ENCODE data around the gene C2CD2.

C2CD2 gene

GRCh38 chr21:41979335-41979734, 25.5 kb upstream of the C2CD2 start:
- Histone ChIP-seq H3K4me3 (ENCODE audit: low read length, poor library complexity, severe bottlenecking) (no peak overlapping the region), H2AFZ (ENCODE audit: low read length) (no peak overlapping the region), H3K27me3 (ENCODE audit: insufficient read depth, low read length, poor library complexity, severe bottlenecking) (no peaks in the 10 kb centered on the region), H3K4me2 (ENCODE audit: low read depth, low read length, poor library complexity, severe bottlenecking) (no peak overlapping the region), H3K9ac (ENCODE audit: low read depth, low read length, poor library complexity, severe bottlenecking) (no peak overlapping the region), H3K79me2 (ENCODE audit: insufficient read depth, low read length) (no peaks in the 10 kb centered on the region), H3K9me3 (ENCODE audit: insufficient read depth, low read depth, low read length) (peaks cover 13% of the 10 kb centered on the region; the same call in 1 of the 2 replicates), H3F3A (ENCODE audit: low read depth) (no peaks in the 10 kb centered on the region), H3K9me2 (replicated peaks; ENCODE audit: low read depth, low read length) (no peaks in the 10 kb centered on the region), H3K36me3 (ENCODE audit: insufficient read depth, low read length) (no peaks in the 10 kb centered on the region), H3K4me1 (ENCODE audit: insufficient read depth, low read length, poor library complexity, severe bottlenecking) (peaks cover 3% of the 10 kb centered on the region), H4K20me1 (ENCODE audit: insufficient read depth, low read length, poor library complexity, severe bottlenecking) (no peaks in the 10 kb centered on the region)
- no peak for TF ChIP-seq CTCF (conservative IDR thresholded peaks at IDR 0.05; ENCODE audit: low read length)
- no peak for TF ChIP-seq EZH2phosphoT487 (IDR thresholded peaks at IDR 0.05; ENCODE audit: borderline replicate concordance)

GRCh38 chr21:41977034-41977950, 23.5 kb upstream of the C2CD2 start:
- Histone ChIP-seq H3K9ac (ENCODE audit: low read depth, low read length, poor library complexity, severe bottlenecking) (no peak overlapping the region), H3K9me3 (ENCODE audit: insufficient read depth, low read depth, low read length) (peaks cover 8% of the 10 kb centered on the region; the same call in 1 of the 2 replicates), H3K36me3 (ENCODE audit: insufficient read depth, low read length) (no peaks in the 10 kb centered on the region), H3K79me2 (ENCODE audit: insufficient read depth, low read length) (no peaks in the 10 kb centered on the region), H3K9me2 (replicated peaks; ENCODE audit: low read depth, low read length) (no peaks in the 10 kb centered on the region), H3K4me3 (ENCODE audit: low read length, poor library complexity, severe bottlenecking) (no peak overlapping the region), H2AFZ (ENCODE audit: low read length) (no peak overlapping the region), H3K27me3 (ENCODE audit: insufficient read depth, low read length, poor library complexity, severe bottlenecking) (no peaks in the 10 kb centered on the region), H3K4me2 (ENCODE audit: low read depth, low read length, poor library complexity, severe bottlenecking) (no peak overlapping the region), H3F3A (ENCODE audit: low read depth) (no peaks in the 10 kb centered on the region), H3K4me1 (ENCODE audit: insufficient read depth, low read length, poor library complexity, severe bottlenecking) (peaks cover 12% of the 10 kb centered on the region), H4K20me1 (ENCODE audit: insufficient read depth, low read length, poor library complexity, severe bottlenecking) (no peaks in the 10 kb centered on the region)
- TF ChIP-seq EZH2phosphoT487 (IDR thresholded peaks at IDR 0.05; ENCODE audit: borderline replicate concordance) (no peak), CTCF (conservative IDR thresholded peaks at IDR 0.05; ENCODE audit: low read length) (no peak)

- Histone ChIP-seq H3K79me2 (ENCODE audit: insufficient read depth, low read length) (no peaks in the 10 kb centered on the region), H3K36me3 (ENCODE audit: insufficient read depth, low read length) (no peaks in the 10 kb centered on the region), H4K20me1 (ENCODE audit: insufficient read depth, low read length, poor library complexity, severe bottlenecking) (no peaks in the 10 kb centered on the region), H3F3A (ENCODE audit: low read depth) (no peaks in the 10 kb centered on the region), H3K27me3 (ENCODE audit: insufficient read depth, low read length, poor library complexity, severe bottlenecking) (no peaks in the 10 kb centered on the region), H3K4me2 (ENCODE audit: low read depth, low read length, poor library complexity, severe bottlenecking) (no peak overlapping the region), H3K9ac (ENCODE audit: low read depth, low read length, poor library complexity, severe bottlenecking) (no peak overlapping the region), H3K9me3 (ENCODE audit: insufficient read depth, low read depth, low read length) (peaks cover 8% of the 10 kb centered on the region; the same call in 1 of the 2 replicates), H2AFZ (ENCODE audit: low read length) (no peak overlapping the region), H3K4me1 (ENCODE audit: insufficient read depth, low read length, poor library complexity, severe bottlenecking) (peaks cover 12% of the 10 kb centered on the region), H3K4me3 (ENCODE audit: low read length, poor library complexity, severe bottlenecking) (no peak overlapping the region), H3K9me2 (replicated peaks; ENCODE audit: low read depth, low read length) (no peaks in the 10 kb centered on the region)
- TF ChIP-seq EZH2phosphoT487 (IDR thresholded peaks at IDR 0.05; ENCODE audit: borderline replicate concordance) (no peak), CTCF (conservative IDR thresholded peaks at IDR 0.05; ENCODE audit: low read length) (no peak)
Measured at GRCh38 chr21:41976611-41977010, 22.8 kb upstream of the C2CD2 start.
